Measurements from ENCODE around the gene BIN1.

DNA sequence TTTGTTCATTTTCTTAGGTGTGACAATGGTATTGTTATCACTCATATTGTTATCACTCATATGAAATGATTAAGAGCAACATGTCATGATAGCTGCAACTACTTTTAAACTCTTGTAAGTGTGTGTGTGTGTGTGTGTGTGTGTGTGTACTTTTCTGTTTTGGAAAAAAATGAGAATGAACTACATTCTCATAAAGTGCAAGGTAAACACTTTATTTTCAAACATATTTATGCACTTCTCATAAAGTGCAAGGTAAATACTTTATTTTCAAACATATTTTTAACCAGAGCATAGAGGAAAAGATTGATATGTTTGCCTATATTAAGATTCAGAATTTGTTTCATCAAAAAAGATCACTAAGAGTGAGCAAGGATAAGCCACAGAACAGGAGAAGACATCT lies 108.5 kb downstream of the BIN1 start:
- TF ChIP-seq EZH2 (IDR thresholded peaks at IDR 0.05; ENCODE audit: low read length, unreplicated experiment), result no peak
- TF ChIP-seq, protein P1, sequence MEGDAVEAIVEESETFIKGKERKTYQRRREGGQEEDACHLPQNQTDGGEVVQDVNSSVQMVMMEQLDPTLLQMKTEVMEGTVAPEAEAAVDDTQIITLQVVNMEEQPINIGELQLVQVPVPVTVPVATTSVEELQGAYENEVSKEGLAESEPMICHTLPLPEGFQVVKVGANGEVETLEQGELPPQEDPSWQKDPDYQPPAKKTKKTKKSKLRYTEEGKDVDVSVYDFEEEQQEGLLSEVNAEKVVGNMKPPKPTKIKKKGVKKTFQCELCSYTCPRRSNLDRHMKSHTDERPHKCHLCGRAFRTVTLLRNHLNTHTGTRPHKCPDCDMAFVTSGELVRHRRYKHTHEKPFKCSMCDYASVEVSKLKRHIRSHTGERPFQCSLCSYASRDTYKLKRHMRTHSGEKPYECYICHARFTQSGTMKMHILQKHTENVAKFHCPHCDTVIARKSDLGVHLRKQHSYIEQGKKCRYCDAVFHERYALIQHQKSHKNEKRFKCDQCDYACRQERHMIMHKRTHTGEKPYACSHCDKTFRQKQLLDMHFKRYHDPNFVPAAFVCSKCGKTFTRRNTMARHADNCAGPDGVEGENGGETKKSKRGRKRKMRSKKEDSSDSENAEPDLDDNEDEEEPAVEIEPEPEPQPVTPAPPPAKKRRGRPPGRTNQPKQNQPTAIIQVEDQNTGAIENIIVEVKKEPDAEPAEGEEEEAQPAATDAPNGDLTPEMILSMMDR (conservative IDR thresholded peaks at IDR 0.05; ENCODE audit: low read depth, low read length), result no peak
